Pancreas (tissue), 10 donors: ENCODE results near the gene TRIM10. TPM values are rescaled to one million over a fixed set of nuclear protein-coding genes. Genes with fewer than 3 reads are reported as not detected.

Experiments
- ATAC-seq, 4 donors: fragments of 200-7000 bp; cut with Tn5 transposase; one replicate each; pipeline versions ENCODE4 v1.8.0 to v1.9.1; 2020; ENCODE audit warnings: mild to moderate bottlenecking in 4 of 4, moderate library complexity in 4 of 4
- DNase-seq, 6 donors: peaks; one replicate each; pipeline ENCODE4 v3.0.0-alpha.2; 2020
- FAIRE-seq: peaks from 2 replicates; lab custom pipeline; 2012; peaks lifted over from hg19 to GRCh38; lab: Jason Lieb, UNC
- H3K27ac ChIP-seq, 4 donors: fragments of 200-600 bp; sonication (generic); 1 replicate in 3 of 4; 2 replicates in 1 of 4; pipeline versions ENCODE4 v1.5.0 to v1.8.0; 2020
- H3K27me3 ChIP-seq, 4 donors: fragments of 200-600 bp; one replicate each; pipeline ENCODE4 v1.8.0; 2021
- H3K36me3 ChIP-seq, 3 donors: fragments of 200-600 bp; sonication (generic) in 1 of 3; one replicate each; pipeline versions ENCODE4 v1.5.0 to v1.8.0; 2020 to 2021
- H3K4me1 ChIP-seq, 3 donors: fragments of 200-600 bp; one replicate each; pipeline ENCODE4 v1.8.0; 2021
- H3K4me3 ChIP-seq, 4 donors: fragments of 200-600 bp; sonication (generic) in 2 of 4; one replicate each; pipeline versions ENCODE4 v1.5.0 to v1.8.0; 2020 to 2021
- H3K9me3 ChIP-seq, 4 donors: fragments of 200-600 bp; one replicate each; pipeline ENCODE4 v1.8.0; 2021
- CTCF ChIP-seq, 4 donors: fragments of 200-600 bp; sonication (generic) in 3 of 4; IDR thresholded peaks; one replicate each; pipeline versions ENCODE4 v1.5.0 to v1.8.0; 2021; ENCODE audit warnings: antibody characterized with exemption in 4 of 4
- WGBS, 2 donors: extraction: QIAGEN DNeasy Blood & Tissue Kit; methylation state at CpG; one replicate each; pipeline ENCODE4 v1.1.7; 2013; 5-methylcytosine and 5-hydroxymethylcytosine counted together
- intact Hi-C, 3 donors: fragments of 100-400 bp; cut with DNase I; formaldehyde crosslinking; loops; one replicate each; pipeline versions ENCODE4 v1.11.1 to v1.14.2; 2022
- polyA plus RNA-seq, 2 donors: library from polyadenylated mRNA; stranded (reverse); fragments of 200-250 nt; gene quantifications; one replicate each; pipeline ENCODE4 v1.2.3, GENCODE V29; 2013
- total RNA-seq, 6 donors: library from RNA; stranded (reverse); fragmentation: NEBNext Ultra II Directional in 4 of 6; extraction: Animal tissue kit (Norgen Biotek cat#: 25700) in 4 of 6; gene quantifications; one replicate each; pipeline versions ENCODE4 v1.2.1 to v1.2.4, GENCODE V29; 2021 to 2023
- donor health status: healthy with polysubstance abuse.
- donor health status: DM: no; HTN: no; CAD: no; lungs with moderate emphysema.
- donor health status: DM: no; HTN: no; CAD: no.
- donor health status: control.
- donor health status: control.
- donor health status: Bipolar disorder and iron deficiency.
- donor health status: DM: yes; HTN: yes; CAD: no.
- donor health status: DM: no; HTN: no; CAD: no.
- donor health status: DM: no; HTN: no; CAD: no.
- donor health status: DM: yes; HTN: yes; CAD: no.

The TRIM10 gene
- total and polyA plus RNA-seq, 8 donors = 0.02 to 0.03 TPM; not detected in 6

DNA sequence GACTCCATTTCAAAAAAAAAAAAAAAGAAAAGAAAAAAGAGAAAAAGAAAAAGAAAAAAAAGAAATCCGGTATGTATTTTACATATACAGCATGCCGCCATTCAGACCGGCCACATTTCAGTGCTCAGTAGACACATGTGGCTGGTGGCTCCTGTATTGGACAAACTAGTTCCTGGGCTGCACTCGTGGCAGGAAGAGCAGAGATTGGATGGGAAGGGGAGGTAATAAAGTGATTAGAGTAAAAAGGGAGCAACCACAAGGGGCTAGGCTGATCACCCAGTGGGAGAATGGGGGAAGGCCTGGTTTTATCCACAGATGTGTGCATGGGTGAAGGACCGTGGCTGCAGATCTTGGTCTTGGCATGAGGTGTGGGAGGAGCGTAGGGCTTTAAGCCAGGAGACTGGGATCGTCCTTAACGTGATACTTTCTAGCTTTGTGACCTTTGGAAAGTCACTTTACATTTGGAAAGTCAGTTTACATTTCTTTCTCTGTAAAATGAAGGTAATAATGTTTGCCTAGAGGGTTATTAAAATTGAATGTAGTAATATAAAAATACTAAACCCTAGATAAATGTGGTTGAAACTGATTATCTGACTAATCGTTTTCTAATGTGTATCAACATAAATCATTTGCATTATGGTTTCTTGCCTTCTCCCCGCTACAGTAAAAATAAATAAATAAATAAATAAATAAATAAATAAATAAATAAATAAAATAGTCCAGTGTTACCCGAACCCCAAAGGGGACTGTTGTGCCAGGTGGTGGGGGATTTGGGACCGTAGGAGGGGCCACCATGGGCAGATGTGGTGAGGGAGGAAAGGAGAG is 1.5 kb upstream of the TRIM10 start:
- no peak for FAIRE-seq
- no peaks in the 10 kb centered on the region for H3K36me3 ChIP-seq

GRCh38 chr6:30160008-30160784 is 815 bp downstream of the TRIM10 start:
- Histone ChIP-seq H3K27me3 (no peaks in the 10 kb centered on the region), H3K9me3 (no peaks in the 10 kb centered on the region), H3K4me3 (no peak overlapping the region), H3K27ac (no peak overlapping the region), H3K36me3 (no peaks in the 10 kb centered on the region), H3K4me1 (no peaks in the 10 kb centered on the region)
- no peak for TF ChIP-seq CTCF (IDR thresholded peaks at IDR 0.05)
- WGBS, 2 donors = 84 to 88% methylated on average over 17 of the region's 17 CpGs
- DNase-seq (no peak), FAIRE-seq (no peak), ATAC-seq (no peak)
- intact Hi-C loops = no loop called here

More for the DNA sequence above, 1.5 kb upstream of the TRIM10 start:
- Histone ChIP-seq H3K27me3 (no peaks in the 10 kb centered on the region), H3K27ac (no peak overlapping the region), H3K9me3 (no peaks in the 10 kb centered on the region), H3K4me3 (no peak overlapping the region), H3K4me1 (no peaks in the 10 kb centered on the region)
- intact Hi-C loops = no loop called here
- 69 to 72% methylated on average over 12 of the region's 12 CpGs for WGBS, 2 donors
- ATAC-seq (no peak), DNase-seq (no peak)
- TF ChIP-seq CTCF (IDR thresholded peaks at IDR 0.05) = no peak

- WGBS, 2 donors = 44 to 59% methylated on average over 3 of the region's 3 CpGs
- no peak overlapping the region for H3K27ac ChIP-seq
- H3K36me3 ChIP-seq = no peaks in the 10 kb centered on the region
- DNase-seq (no peak), FAIRE-seq (no peak), ATAC-seq (no peak)
- intact Hi-C loops = no loop called here
- no peak overlapping the region for H3K4me3 ChIP-seq
- no peaks in the 10 kb centered on the region for H3K27me3 ChIP-seq
- TF ChIP-seq CTCF (IDR thresholded peaks at IDR 0.05) = no peak
- H3K9me3 ChIP-seq = no peaks in the 10 kb centered on the region
- peaks cover 0 to 5% (median 0%) of the 10 kb centered on the region in 3 donors for H3K4me1 ChIP-seq
These were observed 2.5 kb downstream of the TRIM10 start for GRCh38 chr6:30158475-30159040.

GRCh38 chr6:30157999-30158398 is 3.0 kb downstream of the TRIM10 start:
- no peak for TF ChIP-seq CTCF (IDR thresholded peaks at IDR 0.05)
- no peaks in the 10 kb centered on the region for H3K27me3 ChIP-seq
- peaks cover 0 to 5% (median 0%) of the 10 kb centered on the region in 3 donors for H3K4me1 ChIP-seq
- 67 to 75% methylated on average over 2 of the region's 2 CpGs for WGBS, 2 donors
- H3K27ac ChIP-seq = no peak overlapping the region
- H3K36me3 ChIP-seq = no peaks in the 10 kb centered on the region
- no peak for ATAC-seq
- no peak overlapping the region for H3K4me3 ChIP-seq
- no peaks in the 10 kb centered on the region for H3K9me3 ChIP-seq
- intact Hi-C loops = no loop called here
- DNase-seq = no peak
- no peak for FAIRE-seq
